ENCODE measurements around the gene CDC7. TPM values are rescaled to one million over a fixed set of nuclear protein-coding genes. Genes with fewer than 3 reads are reported as not detected.

Gene CDC7
- polyA plus RNA-seq, 4 donors, result 23.7 to 29.7 (median 28.0) TPM

DNA sequence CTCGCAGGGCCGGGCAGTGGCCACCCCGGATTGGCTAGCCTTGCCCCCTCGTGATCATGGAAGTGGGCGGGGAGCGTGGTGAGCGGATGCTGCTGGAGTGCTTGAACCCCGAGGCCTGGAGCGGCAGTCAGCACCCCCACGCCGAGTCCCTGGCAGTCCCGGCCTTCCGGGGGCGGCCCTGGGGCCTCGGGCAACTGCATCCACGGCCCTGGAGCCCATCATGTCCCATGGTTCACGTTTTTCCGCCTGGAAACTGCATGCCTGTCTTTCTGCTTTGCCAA, 45.6 kb downstream of the CDC7 start:
- no peak for DNase-seq (ENCODE audit: low read depth in 4 of 4, low spot score in 3 of 4)

DNA sequence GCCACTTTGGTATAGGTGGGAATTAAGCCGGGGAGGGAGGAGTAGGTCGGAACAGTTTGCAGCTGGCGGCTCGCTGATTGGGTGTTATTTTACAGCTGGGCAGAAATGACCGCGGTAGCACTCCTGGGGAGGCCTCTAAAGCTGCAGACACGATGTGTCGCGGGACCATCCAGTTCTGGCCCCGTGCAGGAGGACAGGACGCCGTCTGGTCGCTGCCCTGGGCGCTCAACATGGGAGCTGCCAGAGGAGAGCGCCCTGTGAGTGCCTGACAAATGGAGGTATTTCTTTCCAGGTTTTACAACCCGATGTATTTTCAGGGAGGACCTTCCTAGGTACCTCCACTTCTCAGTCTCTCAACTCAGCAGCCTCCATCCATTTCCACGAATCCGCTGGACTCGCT, 46.2 kb downstream of the CDC7 start:
- DNase-seq (ENCODE audit: low read depth in 4 of 4, low spot score in 3 of 4), result no peak

DNA sequence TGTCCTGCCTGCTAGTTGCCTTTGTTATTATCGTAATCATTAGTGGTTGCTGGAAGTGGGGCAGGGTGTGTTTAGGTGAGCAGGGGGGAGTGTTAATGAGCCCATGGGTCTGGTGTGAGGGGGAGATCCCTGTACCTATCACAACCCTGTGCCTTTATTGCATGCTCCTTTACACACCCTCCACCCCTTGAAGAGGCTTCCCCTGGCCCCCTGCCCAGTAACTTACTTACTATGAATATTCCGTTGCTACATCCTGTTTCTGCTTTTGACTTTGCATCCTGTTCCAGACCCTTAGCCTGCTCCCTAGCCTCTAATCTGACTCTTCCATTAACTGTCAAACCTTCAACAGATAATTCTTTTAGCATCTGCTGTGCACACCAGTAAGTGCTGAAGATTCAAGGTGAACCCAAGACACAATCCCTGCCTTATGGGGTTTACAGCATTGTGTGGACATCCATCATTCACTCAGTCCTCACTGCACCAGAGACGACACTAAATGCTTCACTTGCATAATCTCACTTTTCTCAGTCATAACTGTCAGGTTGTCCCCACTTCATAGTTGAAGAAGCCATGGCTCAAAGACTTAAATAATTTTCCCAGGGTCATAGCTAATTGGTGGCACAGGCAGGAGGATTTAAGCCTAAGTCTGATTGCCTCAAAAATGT, 47.9 kb downstream of the CDC7 start:
- no peak for DNase-seq (ENCODE audit: low read depth in 4 of 4, low spot score in 3 of 4)

DNA sequence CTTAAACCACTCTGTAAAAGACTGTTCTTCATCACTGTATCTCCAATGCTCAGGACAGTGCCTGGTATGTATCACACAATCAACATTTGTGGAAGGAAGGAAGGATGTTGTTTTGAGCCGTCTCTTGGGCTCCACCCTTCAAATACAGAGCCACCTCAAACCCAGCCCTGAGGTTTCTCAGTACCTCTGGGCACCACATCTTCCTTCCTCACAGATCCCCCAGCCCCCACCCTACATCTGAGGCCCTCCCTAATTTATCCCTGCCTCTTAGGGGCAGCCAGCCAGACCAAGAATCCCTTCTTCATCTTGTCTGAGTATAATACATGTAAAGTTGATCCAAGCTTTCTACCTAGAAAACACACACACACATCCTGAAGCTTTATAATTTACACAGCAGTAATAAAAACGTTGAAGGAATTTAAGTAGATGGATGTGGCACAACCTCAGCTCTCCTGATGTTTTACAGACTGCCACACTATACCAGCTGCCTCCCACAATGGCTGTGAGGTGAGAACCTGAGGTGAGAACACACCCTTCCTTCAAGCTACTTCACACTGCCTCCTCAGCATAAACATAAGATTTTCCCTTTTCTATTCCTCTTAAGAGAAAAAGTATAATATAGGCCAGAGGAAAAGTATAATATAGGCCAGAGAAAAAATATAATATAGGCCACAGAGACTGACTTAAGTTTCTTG, 48.5 kb downstream of the CDC7 start:
- DNase-seq (ENCODE audit: low read depth in 4 of 4, low spot score in 3 of 4), result no peak

GRCh38 chr1:91550961-91551360, 50.3 kb downstream of the CDC7 start:
- DNase-seq (ENCODE audit: low read depth in 4 of 4, low spot score in 3 of 4), result no peak

DNA sequence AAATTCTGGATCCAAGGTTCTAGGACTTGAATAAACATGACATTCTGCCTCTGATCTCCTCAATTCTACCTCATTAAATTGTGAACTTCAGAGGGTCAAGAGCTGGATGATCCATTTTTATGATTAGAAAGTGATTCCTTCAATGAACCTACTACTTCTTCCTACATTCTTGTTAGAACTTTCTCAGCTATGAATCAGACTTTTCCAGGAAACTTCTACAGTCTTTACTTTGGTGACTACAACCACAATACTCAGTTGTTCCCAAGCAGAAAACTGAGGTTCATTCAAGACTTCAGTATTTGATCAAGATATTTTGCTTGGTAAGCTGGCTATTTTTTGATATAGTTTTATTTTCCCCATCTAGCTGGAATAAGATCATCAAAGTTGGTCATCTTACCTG, 51.4 kb downstream of the CDC7 start:
- DNase-seq (ENCODE audit: low read depth in 4 of 4, low spot score in 3 of 4), result no peak

DNA sequence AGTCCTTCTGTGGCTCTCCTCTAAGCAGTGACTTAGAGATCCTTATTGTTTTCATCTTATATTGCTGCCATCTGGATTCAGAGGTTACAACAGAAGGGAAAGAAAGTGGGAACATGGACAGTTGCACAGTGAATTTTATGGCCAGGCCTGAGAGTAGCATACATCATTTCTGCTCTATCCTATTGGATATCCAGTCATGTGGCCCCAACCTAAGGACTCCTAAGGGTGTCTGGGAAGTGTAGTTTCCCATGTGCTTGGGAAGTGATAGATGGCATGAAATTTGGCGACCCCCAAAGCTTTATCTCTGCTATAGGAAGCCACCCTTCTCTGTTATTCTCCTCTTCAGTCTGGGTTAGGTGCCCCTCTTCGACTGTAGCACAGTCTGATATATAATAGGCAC, 51.9 kb downstream of the CDC7 start:
- no peak for DNase-seq (ENCODE audit: low read depth in 4 of 4, low spot score in 3 of 4)

GRCh38 chr1:91553177-91553591, 52.5 kb downstream of the CDC7 start:
- no peak for DNase-seq (ENCODE audit: low read depth in 4 of 4, low spot score in 3 of 4)

- DNase-seq (ENCODE audit: low read depth in 4 of 4, low spot score in 3 of 4), result no peak
Observed at GRCh38 chr1:91555074-91555730, 54.6 kb downstream of the CDC7 start.

- DNase-seq (ENCODE audit: low read depth in 4 of 4, low spot score in 3 of 4), result no peak
Observed at GRCh38 chr1:91555821-91556531, 55.3 kb downstream of the CDC7 start.

DNA sequence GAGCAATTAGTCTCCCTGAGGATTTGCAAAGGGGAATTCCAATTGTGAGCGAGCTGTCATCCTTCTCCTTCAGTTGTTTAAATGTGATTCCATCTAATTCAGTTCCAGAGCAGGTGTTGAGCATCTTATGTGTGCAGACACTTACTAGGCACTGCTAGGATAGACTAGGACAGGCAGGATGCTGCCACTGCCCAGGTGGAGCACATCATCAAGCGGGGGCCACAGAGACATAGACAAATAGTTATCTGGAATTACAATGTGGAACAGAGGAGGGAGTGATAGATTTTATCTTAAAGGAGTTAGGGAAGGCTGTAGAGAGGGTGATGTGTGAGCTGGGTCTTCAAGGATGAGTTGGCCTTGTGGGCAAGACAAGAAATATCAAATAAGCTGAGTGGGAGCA, 55.9 kb downstream of the CDC7 start:
- no peak for DNase-seq (ENCODE audit: low read depth in 4 of 4, low spot score in 3 of 4)

DNA sequence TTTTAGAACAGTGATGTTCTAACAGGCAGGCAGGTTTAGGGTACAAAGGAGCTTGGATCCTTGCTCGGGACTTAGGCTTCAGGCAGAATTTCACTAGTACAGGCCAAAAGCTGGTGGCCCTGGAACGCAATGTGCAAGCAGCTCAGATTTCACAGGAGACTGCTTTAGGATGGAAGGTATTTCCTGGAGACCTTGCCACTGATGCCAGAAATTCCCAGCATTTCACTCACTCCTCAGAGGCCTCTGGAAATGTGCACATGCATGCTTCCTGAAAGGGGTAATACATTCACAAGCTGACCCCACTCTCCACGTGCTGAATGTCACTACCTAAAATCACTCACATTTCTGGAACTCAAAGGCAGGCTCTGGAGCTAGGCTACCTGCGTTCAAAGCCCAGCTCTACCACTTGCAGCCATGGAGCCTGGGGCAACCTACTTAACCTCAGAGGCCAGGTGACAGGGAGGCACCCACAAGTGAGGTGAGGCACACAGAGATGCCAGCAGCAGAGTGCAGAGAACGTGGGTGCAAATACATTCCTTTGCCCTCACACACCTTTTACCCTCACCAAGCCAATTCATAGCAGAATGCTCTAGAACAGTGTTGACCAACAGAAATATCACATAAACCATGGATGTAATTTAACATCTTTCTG, 56.5 kb downstream of the CDC7 start:
- DNase-seq (ENCODE audit: low read depth in 4 of 4, low spot score in 3 of 4), result no peak

DNA sequence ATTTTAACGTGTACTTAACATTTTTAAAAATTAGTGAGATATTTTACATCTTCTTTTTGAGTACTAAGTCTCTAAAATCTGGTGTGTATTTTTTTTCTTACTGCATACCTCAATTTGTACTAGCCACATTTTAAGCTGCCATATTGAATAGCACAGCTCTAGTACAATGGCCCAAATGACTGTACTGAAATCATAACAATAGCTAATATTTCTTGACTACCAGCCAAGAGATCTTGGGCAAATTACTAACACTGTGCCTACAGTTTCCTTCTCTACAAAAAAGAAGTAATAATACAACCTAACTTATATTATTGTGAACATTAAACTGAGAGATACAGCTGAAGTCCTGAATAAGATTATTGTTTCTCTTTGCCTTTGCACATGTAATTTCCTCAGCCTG, 57.2 kb downstream of the CDC7 start:
- DNase-seq (ENCODE audit: low read depth in 4 of 4, low spot score in 3 of 4), result no peak

DNA sequence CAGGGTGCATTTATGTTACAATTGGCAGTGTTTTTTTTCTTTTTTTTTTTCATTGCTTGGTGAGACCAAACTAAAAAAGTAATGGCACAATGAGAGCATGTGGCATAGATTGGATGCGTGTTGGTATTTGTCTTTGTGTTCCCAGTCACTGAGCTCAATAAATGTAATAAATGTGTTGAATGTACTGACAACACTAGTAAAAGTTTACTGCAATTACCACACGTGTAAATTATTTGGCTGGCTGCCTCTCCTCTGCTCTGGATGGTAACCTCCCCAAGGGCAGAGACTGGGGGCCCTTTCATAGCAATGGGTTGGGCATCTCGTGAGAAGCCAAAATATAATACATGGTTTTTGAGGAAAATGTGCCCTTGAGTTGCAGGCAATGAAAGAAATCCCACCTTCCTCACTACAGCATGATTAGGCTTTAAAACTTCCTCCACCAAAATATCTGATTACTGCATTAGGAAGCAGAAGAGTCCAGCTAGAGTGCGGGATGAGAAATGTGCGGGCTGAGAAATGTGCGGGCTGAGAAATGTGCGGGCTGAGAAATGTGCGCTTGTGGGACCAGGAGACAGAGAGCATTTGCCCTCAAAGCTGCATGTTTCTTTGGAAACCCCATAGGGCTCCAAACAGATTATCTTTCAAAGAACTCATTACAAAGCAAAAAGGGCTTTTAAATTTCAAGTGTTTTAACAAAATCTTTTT, 58.5 kb downstream of the CDC7 start:
- DNase-seq (ENCODE audit: low read depth in 4 of 4, low spot score in 3 of 4), result no peak

DNA sequence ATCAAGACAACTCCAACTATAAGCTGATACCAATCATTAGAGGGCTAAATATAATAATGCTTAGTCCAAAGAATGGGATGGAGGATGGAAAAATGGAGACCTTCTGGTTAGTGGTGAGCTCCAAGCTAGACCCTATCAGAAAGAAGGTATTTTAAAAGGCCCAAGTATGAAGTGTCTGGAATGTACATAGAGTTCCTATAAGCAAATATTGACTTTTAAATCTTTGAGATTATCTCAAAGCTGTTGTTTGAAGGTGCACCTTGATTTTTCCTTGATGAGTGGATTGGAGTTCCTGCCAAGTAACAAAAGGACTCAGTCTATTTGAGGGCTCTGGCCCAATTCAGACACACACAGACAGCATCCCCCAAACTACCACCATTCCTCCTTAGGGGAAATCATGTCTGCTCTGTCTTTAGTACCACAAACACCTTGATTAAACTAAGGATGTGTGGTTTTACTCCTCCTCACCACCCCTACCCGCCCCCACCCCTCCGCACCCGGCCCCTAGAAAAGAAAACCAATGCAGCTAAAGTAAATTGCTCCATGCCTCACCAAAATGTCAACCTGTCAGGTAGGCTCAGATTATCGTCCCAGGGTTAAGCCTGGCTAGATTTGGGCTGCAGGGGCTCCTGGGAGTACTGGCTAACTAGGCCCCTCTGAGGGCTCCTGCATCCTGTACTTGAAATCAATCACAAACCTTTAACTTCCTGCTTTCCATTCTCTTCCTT, 59.4 kb downstream of the CDC7 start:
- DNase-seq (ENCODE audit: low read depth in 4 of 4, low spot score in 3 of 4), result no peak

DNA sequence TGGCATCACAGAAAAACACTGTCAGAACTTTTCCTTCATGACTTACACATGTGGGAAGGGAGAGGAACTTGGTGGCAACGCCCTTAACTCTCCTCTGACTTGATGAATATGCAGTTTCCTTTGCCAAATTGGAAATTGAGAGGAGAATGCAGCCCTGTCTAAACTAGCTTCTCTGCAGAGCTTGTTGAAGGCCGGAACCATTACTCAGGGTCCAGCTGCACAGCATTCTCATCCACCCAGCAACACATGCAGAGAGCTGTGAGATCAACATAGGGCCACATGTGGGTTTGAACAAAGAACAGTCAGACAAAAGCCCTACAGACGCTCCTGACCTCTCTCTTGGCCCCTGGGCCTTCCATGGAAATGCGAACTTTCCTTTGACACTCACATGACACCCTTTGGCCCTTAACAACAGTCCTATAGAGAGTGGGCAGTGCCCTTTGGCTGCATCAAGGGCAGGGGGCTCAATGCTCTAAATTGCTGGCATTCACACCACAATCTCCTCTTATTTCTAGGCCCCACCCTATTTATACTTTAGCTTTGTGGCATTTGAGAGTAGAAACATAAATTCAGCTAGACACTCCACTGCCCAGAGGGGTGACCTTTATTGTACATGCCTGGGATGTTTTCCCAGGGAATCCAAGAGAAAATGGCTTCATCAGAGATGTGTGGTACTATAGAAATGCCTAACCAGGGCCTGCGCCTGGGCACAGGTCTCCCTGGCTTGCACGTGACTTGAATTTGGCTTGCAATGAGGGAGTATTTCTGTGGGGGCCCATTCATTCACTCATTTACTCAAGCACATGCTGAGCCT, 64.4 kb downstream of the CDC7 start:
- DNase-seq (ENCODE audit: low read depth in 4 of 4, low spot score in 3 of 4), result no peak

DNA sequence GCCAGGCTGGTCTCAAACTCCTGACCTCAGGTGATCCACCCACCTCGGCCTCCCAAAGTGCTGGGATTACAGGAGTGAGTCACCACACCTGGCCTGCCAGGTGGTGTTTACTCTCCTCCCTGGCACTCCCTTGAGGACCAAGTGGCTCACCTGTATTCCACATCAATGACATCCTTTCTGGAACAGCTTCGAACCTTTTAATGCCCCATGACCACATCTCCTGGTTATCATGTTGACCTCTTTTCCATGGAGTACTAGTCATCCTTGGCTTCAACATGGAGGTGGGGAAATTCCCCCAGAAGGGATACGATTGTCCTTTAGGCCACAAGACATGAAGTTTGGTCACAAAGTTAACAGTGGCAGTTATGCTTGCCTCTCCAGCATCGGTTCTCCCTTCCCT, 66.9 kb downstream of the CDC7 start:
- no peak for DNase-seq (ENCODE audit: low read depth in 4 of 4, low spot score in 3 of 4)

DNA sequence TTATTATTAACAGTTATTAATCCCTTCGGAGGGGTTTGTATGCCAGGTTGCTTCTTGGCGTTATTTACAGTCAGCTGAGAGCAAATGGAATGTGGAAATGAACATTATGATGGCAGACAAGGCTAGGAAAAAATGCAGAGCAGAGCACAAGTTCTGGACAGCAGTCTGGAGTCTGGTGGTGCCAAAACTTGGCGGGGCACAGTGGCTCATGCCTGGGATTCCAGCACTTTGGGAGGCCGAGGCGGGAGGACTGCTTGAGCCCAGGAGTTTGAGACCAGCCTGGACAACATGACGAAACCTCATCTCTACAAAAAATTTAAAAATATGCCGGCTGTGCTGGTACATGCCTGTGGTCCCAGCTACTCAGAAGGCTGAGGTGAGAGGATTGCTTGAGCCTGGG, 67.6 kb downstream of the CDC7 start:
- DNase-seq (ENCODE audit: low read depth in 4 of 4, low spot score in 3 of 4), result no peak
